ENCODE data around the gene PRLH. TPM values are rescaled to one million over a fixed set of nuclear protein-coding genes. Genes with fewer than 3 reads are reported as not detected.

Gene PRLH
- total RNA-seq, 1 donor from 2014 or later: not detected

DNA sequence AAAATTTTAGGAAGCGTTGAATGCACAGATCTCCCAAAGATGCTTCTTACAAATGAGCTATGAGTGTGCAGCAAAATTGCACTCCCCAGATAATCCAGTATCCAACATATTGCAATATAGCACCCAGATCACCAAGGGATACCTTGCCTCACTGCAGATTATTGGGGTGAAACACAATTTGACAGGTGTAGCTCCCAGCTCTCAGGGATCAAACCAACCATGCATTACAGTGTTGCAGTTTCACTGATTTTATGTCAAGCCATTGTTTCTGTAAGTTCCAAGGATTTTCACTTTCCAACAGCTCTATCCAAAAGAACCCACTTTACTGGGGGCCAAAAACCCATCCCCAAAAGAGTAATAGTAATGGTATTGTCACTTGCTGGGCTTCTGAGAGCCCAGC is 10.8 kb upstream of the PRLH start:
- TF ChIP-seq EZH2 (IDR thresholded peaks at IDR 0.05; ENCODE audit: insufficient read depth, low read length): no peak
- TF ChIP-seq, protein P1, sequence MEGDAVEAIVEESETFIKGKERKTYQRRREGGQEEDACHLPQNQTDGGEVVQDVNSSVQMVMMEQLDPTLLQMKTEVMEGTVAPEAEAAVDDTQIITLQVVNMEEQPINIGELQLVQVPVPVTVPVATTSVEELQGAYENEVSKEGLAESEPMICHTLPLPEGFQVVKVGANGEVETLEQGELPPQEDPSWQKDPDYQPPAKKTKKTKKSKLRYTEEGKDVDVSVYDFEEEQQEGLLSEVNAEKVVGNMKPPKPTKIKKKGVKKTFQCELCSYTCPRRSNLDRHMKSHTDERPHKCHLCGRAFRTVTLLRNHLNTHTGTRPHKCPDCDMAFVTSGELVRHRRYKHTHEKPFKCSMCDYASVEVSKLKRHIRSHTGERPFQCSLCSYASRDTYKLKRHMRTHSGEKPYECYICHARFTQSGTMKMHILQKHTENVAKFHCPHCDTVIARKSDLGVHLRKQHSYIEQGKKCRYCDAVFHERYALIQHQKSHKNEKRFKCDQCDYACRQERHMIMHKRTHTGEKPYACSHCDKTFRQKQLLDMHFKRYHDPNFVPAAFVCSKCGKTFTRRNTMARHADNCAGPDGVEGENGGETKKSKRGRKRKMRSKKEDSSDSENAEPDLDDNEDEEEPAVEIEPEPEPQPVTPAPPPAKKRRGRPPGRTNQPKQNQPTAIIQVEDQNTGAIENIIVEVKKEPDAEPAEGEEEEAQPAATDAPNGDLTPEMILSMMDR (IDR thresholded peaks at IDR 0.05; ENCODE audit: insufficient read depth, low read depth, low read length): no peak
- Histone ChIP-seq H3K9me3 (ENCODE audit: insufficient read depth, low read depth, low read length) (peaks cover 4% of the 10 kb centered on the region), H3K4me3 (ENCODE audit: insufficient read depth, low read depth, low read length) (no peak overlapping the region), H3K27me3 (ENCODE audit: insufficient read depth, low read length) (no peaks in the 10 kb centered on the region), H3K79me2 (ENCODE audit: insufficient read depth, low read length) (no peaks in the 10 kb centered on the region), H3K4me1 (ENCODE audit: insufficient read depth, low read length) (peaks cover 3% of the 10 kb centered on the region), H3K4me2 (ENCODE audit: low read length) (no peak overlapping the region), H4K20me1 (ENCODE audit: insufficient read depth, low read length) (no peaks in the 10 kb centered on the region), H3K36me3 (ENCODE audit: insufficient read depth, low read length) (peaks cover 52% of the 10 kb centered on the region), H2AFZ (ENCODE audit: low read depth, low read length) (no peak overlapping the region), H3K27ac (ENCODE audit: low read depth, low read length) (no peak overlapping the region), H3K9ac (ENCODE audit: low read length) (no peak overlapping the region)
- Mint-ChIP-seq H3K27ac (ENCODE audit: unreplicated experiment) (no peak overlapping the region), H3K27me3 (ENCODE audit: low read depth, unreplicated experiment) (peaks cover 26% of the 10 kb centered on the region), H3K36me3 (ENCODE audit: low read depth, unreplicated experiment) (peaks cover 30% of the 10 kb centered on the region), H3K4me3 (ENCODE audit: unreplicated experiment) (no peak overlapping the region), H3K4me1 (ENCODE audit: low read depth, unreplicated experiment) (no peaks in the 10 kb centered on the region), H3K9me3 (ENCODE audit: unreplicated experiment) (peaks cover 23% of the 10 kb centered on the region)
- DNase-seq (ENCODE audit: low read depth): no peak
- FAIRE-seq: no peak

DNA sequence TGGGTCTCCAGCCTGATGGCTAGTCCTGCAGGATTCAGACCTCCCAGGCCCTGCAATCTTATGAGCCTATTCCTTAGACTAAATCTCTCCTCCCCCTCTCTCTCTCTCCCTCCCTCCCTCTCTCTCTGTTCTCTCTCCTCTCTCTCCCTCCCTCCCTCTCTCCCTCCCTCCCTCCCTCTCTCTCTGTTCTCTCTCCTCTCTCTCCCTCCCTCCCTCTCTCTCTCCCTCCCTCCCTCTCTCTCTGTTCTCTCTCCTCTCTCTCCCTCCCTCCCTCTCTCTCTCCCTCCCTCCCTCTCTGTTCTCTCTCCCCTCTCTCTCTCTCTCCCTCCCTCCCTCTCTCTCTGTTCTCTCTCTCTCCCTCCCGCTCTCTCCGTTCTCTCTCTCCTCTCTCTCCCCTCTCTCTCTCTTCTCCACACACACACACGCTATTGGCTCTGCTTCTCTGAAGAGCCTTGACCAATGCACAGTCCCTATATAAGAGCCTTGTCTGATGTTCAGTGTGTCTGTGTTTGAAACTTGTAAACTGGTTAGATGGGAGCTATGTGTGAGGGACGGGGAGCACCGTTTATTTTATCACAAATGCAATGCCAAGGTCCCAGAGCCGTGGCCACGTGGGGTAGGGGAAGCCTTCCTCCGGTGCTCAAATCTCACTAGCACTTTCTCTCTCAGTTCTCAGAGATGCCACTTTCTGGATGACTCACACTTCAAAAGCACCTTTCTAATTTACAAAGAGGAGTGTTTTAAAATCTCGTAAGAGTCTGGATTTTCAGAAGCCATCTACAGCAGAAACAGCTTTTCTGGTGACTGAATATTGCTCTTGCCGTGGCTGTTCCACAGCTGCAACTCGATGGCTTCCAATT is 9.4 kb upstream of the PRLH start:
- Histone ChIP-seq H3K4me3 (ENCODE audit: insufficient read depth, low read depth, low read length) (no peak overlapping the region), H3K4me2 (ENCODE audit: low read length) (no peak overlapping the region), H3K4me1 (ENCODE audit: insufficient read depth, low read length) (peaks cover 3% of the 10 kb centered on the region), H3K27me3 (ENCODE audit: insufficient read depth, low read length) (no peaks in the 10 kb centered on the region), H3K36me3 (ENCODE audit: insufficient read depth, low read length) (peaks cover 43% of the 10 kb centered on the region), H3K79me2 (ENCODE audit: insufficient read depth, low read length) (no peaks in the 10 kb centered on the region), H4K20me1 (ENCODE audit: insufficient read depth, low read length) (no peaks in the 10 kb centered on the region), H2AFZ (ENCODE audit: low read depth, low read length) (no peak overlapping the region), H3K27ac (ENCODE audit: low read depth, low read length) (no peak overlapping the region), H3K9ac (ENCODE audit: low read length) (no peak overlapping the region), H3K9me3 (ENCODE audit: insufficient read depth, low read depth, low read length) (peaks cover 4% of the 10 kb centered on the region)
- Mint-ChIP-seq H3K36me3 (ENCODE audit: low read depth, unreplicated experiment) (peaks cover 28% of the 10 kb centered on the region), H3K27ac (ENCODE audit: unreplicated experiment) (no peak overlapping the region), H3K9me3 (ENCODE audit: unreplicated experiment) (peaks cover 23% of the 10 kb centered on the region), H3K4me1 (ENCODE audit: low read depth, unreplicated experiment) (no peaks in the 10 kb centered on the region), H3K27me3 (ENCODE audit: low read depth, unreplicated experiment) (peaks cover 32% of the 10 kb centered on the region), H3K4me3 (ENCODE audit: unreplicated experiment) (no peak overlapping the region)
- no peak for DNase-seq (ENCODE audit: low read depth)
- no peak for FAIRE-seq
- TF ChIP-seq EZH2 (IDR thresholded peaks at IDR 0.05; ENCODE audit: insufficient read depth, low read length): no peak
- TF ChIP-seq, protein P1 (IDR thresholded peaks at IDR 0.05; ENCODE audit: insufficient read depth, low read depth, low read length): no peak

DNA sequence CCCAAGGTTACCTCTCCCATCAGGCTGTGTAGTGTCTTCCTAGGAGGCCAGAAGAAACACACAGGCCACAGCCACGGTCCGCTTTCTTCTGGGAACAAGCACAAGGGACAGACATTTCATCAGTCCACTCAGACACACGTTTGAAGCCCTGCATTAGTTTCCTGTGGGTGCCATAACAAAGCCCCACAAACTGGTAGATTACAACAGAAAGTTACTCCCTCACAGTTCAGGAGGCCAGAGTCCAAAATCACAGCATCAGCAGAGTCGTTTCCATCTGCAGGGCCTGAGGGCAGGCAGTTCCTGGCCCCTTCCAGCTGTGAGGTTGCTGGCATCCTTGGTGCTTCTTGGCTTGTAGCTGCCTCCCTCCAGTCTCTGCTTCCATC is 8.8 kb upstream of the PRLH start:
- FAIRE-seq (no peak), DNase-seq (ENCODE audit: low read depth) (no peak)
- Histone ChIP-seq H3K4me3 (ENCODE audit: insufficient read depth, low read depth, low read length) (no peak overlapping the region), H3K27ac (ENCODE audit: low read depth, low read length) (no peak overlapping the region), H3K4me1 (ENCODE audit: insufficient read depth, low read length) (peaks cover 3% of the 10 kb centered on the region), H3K9me3 (ENCODE audit: insufficient read depth, low read depth, low read length) (peaks cover 4% of the 10 kb centered on the region), H3K79me2 (ENCODE audit: insufficient read depth, low read length) (no peaks in the 10 kb centered on the region), H3K4me2 (ENCODE audit: low read length) (no peak overlapping the region), H3K9ac (ENCODE audit: low read length) (no peak overlapping the region), H3K27me3 (ENCODE audit: insufficient read depth, low read length) (no peaks in the 10 kb centered on the region), H3K36me3 (ENCODE audit: insufficient read depth, low read length) (peaks cover 37% of the 10 kb centered on the region), H4K20me1 (ENCODE audit: insufficient read depth, low read length) (no peaks in the 10 kb centered on the region), H2AFZ (ENCODE audit: low read depth, low read length) (no peak overlapping the region)
- TF ChIP-seq, protein P1 (IDR thresholded peaks at IDR 0.05; ENCODE audit: insufficient read depth, low read depth, low read length): no peak
- no peak for TF ChIP-seq EZH2 (IDR thresholded peaks at IDR 0.05; ENCODE audit: insufficient read depth, low read length)
- no peaks in the 10 kb centered on the region for H3K4me1 Mint-ChIP-seq (ENCODE audit: low read depth, unreplicated experiment)
- no peak overlapping the region for H3K27ac Mint-ChIP-seq (ENCODE audit: unreplicated experiment)
- peaks cover 21% of the 10 kb centered on the region for H3K9me3 Mint-ChIP-seq (ENCODE audit: unreplicated experiment)
- peaks cover 36% of the 10 kb centered on the region for H3K27me3 Mint-ChIP-seq (ENCODE audit: low read depth, unreplicated experiment)
- H3K4me3 Mint-ChIP-seq (ENCODE audit: unreplicated experiment): no peak overlapping the region
- peaks cover 22% of the 10 kb centered on the region for H3K36me3 Mint-ChIP-seq (ENCODE audit: low read depth, unreplicated experiment)
